ES-I3 (cell line): ENCODE data around the gene POLN.
A peak's percentile ranks its signal among the peaks of the same experiment; 100 is the strongest.
"Not testable (repeated sequence)": the region's sequence is repeated elsewhere in the genome, so short reads cannot be mapped to it uniquely, and the experiment has no call there.

Experiments used
- H3K36me3 ChIP-seq: 2 replicates; pipeline ENCODE4 v1.6.1; 2013; ENCODE audit warnings: mild to moderate bottlenecking, low read length, control low read depth, moderate library complexity; ENCODE audit not compliant: insufficient read depth
- H3K4me1 ChIP-seq: 2 replicates; pipeline ENCODE4 v1.6.1; 2013; ENCODE audit warnings: mild to moderate bottlenecking, control low read depth, low read length; ENCODE audit not compliant: insufficient read depth
- H3K9ac ChIP-seq: 2 replicates; pipeline ENCODE4 v1.6.1; 2013; ENCODE audit warnings: low read depth, mild to moderate bottlenecking, low read length, moderate library complexity
- H3K9me3 ChIP-seq: 2 replicates; pipeline ENCODE4 v1.6.1; 2013; ENCODE audit warnings: mild to moderate bottlenecking, low read length, moderate library complexity; ENCODE audit not compliant: control insufficient read depth, insufficient read depth

POLN gene

GRCh38 chr4:2044542-2045517 lies 197.1 kb downstream of the POLN start:
- H3K9ac ChIP-seq: no peak overlapping the region
- no peaks in the 10 kb centered on the region for H3K4me1 ChIP-seq
- no peaks in the 10 kb centered on the region for H3K9me3 ChIP-seq
- no peaks in the 10 kb centered on the region for H3K36me3 ChIP-seq

- Histone ChIP-seq H3K9ac (no peak overlapping the region), H3K9me3 (no peaks in the 10 kb centered on the region), H3K36me3 (no peaks in the 10 kb centered on the region), H3K4me1 (no peaks in the 10 kb centered on the region)
Measured at GRCh38 chr4:2044119-2044485, 197.8 kb downstream of the POLN start.

GRCh38 chr4:2043396-2044118 lies 198.4 kb downstream of the POLN start:
- H3K9me3 ChIP-seq: no peaks in the 10 kb centered on the region
- no peak overlapping the region for H3K9ac ChIP-seq
- no peaks in the 10 kb centered on the region for H3K4me1 ChIP-seq

GRCh38 chr4:2042947-2043395 lies 198.9 kb downstream of the POLN start:
- H3K9ac ChIP-seq: no peak overlapping the region
- H3K4me1 ChIP-seq: no peaks in the 10 kb centered on the region
- no peaks in the 10 kb centered on the region for H3K9me3 ChIP-seq
- no peaks in the 10 kb centered on the region for H3K36me3 ChIP-seq

More at GRCh38 chr4:2043396-2044118, 198.4 kb downstream of the POLN start:
- no peaks in the 10 kb centered on the region for H3K36me3 ChIP-seq

GRCh38 chr4:2042204-2042946 lies 199.5 kb downstream of the POLN start:
- H3K4me1 ChIP-seq: no peaks in the 10 kb centered on the region
- peak overlapping the region; percentile 55; the same call in 1 of the 2 replicates for H3K9ac ChIP-seq

GRCh38 chr4:2041239-2042130 lies 200.4 kb downstream of the POLN start:
- Histone ChIP-seq H3K36me3 (no peaks in the 10 kb centered on the region), H3K4me1 (no peaks in the 10 kb centered on the region), H3K9ac (peak overlapping the region; percentile 55; the same call in 1 of the 2 replicates), H3K9me3 (no peaks in the 10 kb centered on the region)

More at GRCh38 chr4:2042204-2042946, 199.5 kb downstream of the POLN start:
- H3K36me3 ChIP-seq: no peaks in the 10 kb centered on the region
- H3K9me3 ChIP-seq: no peaks in the 10 kb centered on the region

GRCh38 chr4:2040391-2041238 lies 201.3 kb downstream of the POLN start:
- Histone ChIP-seq H3K9ac (peak overlapping the region; percentile 33; the same call in 1 of the 2 replicates), H3K4me1 (no peaks in the 10 kb centered on the region), H3K36me3 (no peaks in the 10 kb centered on the region), H3K9me3 (no peaks in the 10 kb centered on the region)

GRCh38 chr4:2036866-2037265 lies 205.1 kb downstream of the POLN start:
- Histone ChIP-seq H3K9ac (no peak overlapping the region), H3K4me1 (no peaks in the 10 kb centered on the region), H3K36me3 (no peaks in the 10 kb centered on the region), H3K9me3 (no peaks in the 10 kb centered on the region)

GRCh38 chr4:2036327-2036726 lies 205.6 kb downstream of the POLN start:
- H3K9ac ChIP-seq: no peak overlapping the region
- H3K4me1 ChIP-seq: no peaks in the 10 kb centered on the region
- H3K36me3 ChIP-seq: no peaks in the 10 kb centered on the region
- H3K9me3 ChIP-seq: no peaks in the 10 kb centered on the region

GRCh38 chr4:2031161-2031560 lies 210.8 kb downstream of the POLN start:
- H3K4me1 ChIP-seq, H3K36me3 ChIP-seq, H3K9me3 ChIP-seq, H3K9ac ChIP-seq: not testable (repeated sequence)

- H3K9me3 ChIP-seq, H3K36me3 ChIP-seq, H3K9ac ChIP-seq, H3K4me1 ChIP-seq: not testable (repeated sequence)
Measured at GRCh38 chr4:2027120-2027519, 214.8 kb downstream of the POLN start.

- Histone ChIP-seq H3K9me3 (no peaks in the 10 kb centered on the region), H3K9ac (no peak overlapping the region), H3K4me1 (no peaks in the 10 kb centered on the region)
Measured at GRCh38 chr4:2025817-2026216, 216.1 kb downstream of the POLN start.

GRCh38 chr4:2024683-2025082 lies 217.2 kb downstream of the POLN start:
- Histone ChIP-seq H3K4me1 (no peaks in the 10 kb centered on the region), H3K36me3 (no peaks in the 10 kb centered on the region), H3K9me3 (no peaks in the 10 kb centered on the region), H3K9ac (no peak overlapping the region)

More at GRCh38 chr4:2025817-2026216, 216.1 kb downstream of the POLN start:
- no peaks in the 10 kb centered on the region for H3K36me3 ChIP-seq
